B cell (primary cell): ENCODE results near the gene SLC35D2. TPM values are rescaled to one million over a fixed set of nuclear protein-coding genes. Genes with fewer than 3 reads are reported as not detected.

Experiments
- ATAC-seq: fragments of 200-7000 bp; cut with Tn5 transposase; one replicate; pipeline ENCODE4 v1.10.0; 2021; ENCODE audit warnings: low read depth, mild to moderate bottlenecking, moderate number of reproducible peaks, moderate library complexity
- CTCF ChIA-PET: fragments of 350-600 bp; sonication (Branson Sonifier 250); formaldehyde crosslinking; loops from one replicate; lab custom pipeline; 2021; ENCODE audit warnings: antibody characterized with exemption, inconsistent platforms; lab: Charles Lee
- POLR2A ChIA-PET: fragments of 350-600 bp; sonication (Branson Sonifier 250); formaldehyde crosslinking; loops from one replicate; lab custom pipeline; 2021; ENCODE audit warnings: antibody characterized with exemption; lab: Charles Lee
- DNase-seq: peaks from one replicate; pipeline ENCODE4 v3.0.0; 2013
- H2AFZ ChIP-seq: 2 replicates; pipeline ENCODE4 v1.6.1; 2012; ENCODE audit warnings: mild to moderate bottlenecking, low read depth, low read length; ENCODE audit not compliant: insufficient read depth, poor library complexity, severe bottlenecking
- H3K27ac ChIP-seq, 2 donors: 1 replicate in 1 of 2; 2 replicates in 1 of 2; pipeline ENCODE4 v1.5.1; 2012 to 2013; ENCODE audit warnings: low read length in 2 of 2, mild to moderate bottlenecking in 2 of 2, moderate library complexity in 1 of 2
- H3K27me3 ChIP-seq, 4 experiments: fragments of 200-600 bp in 1 of 4; sonication (generic) in 1 of 4; replicated peaks in 1 of 4; 1 replicate in 2 of 4; 2 replicates in 2 of 4; pipeline versions ENCODE4 v1.6.1 to v1.7.0; 2013 to 2016; ENCODE audit warnings: low read length in 3 of 4, mild to moderate bottlenecking in 2 of 4, mixed read lengths in 1 of 4, moderate library complexity in 1 of 4; ENCODE audit not compliant: insufficient read depth in 4 of 4, control insufficient read depth in 3 of 4; ENCODE audit errors: control extremely low read depth in 1 of 4
- H3K36me3 ChIP-seq, 2 experiments: replicated peaks in 1 of 2; 1 replicate in 1 of 2; 2 replicates in 1 of 2; pipeline versions ENCODE4 v1.6.1 to v1.7.1; 2013; ENCODE audit warnings: low read length in 1 of 2; ENCODE audit not compliant: insufficient read depth in 2 of 2, control insufficient read depth in 1 of 2; ENCODE audit errors: control extremely low read depth in 1 of 2, extremely low read depth in 1 of 2
- H3K4me1 ChIP-seq, 2 donors: fragments of 200-600 bp in 1 of 2; sonication (generic) in 1 of 2; 1 replicate in 1 of 2; 2 replicates in 1 of 2; pipeline versions ENCODE4 v1.5.1 to v1.6.1; 2013 to 2017; ENCODE audit warnings: low read length in 2 of 2; ENCODE audit not compliant: control insufficient read depth in 2 of 2, insufficient read depth in 2 of 2
- H3K4me2 ChIP-seq: replicated peaks from 2 replicates; pipeline ENCODE3; 2012; ENCODE audit warnings: mild to moderate bottlenecking, low read depth, low read length; ENCODE audit not compliant: poor library complexity, severe bottlenecking
- H3K4me3 ChIP-seq, 5 experiments: fragments of 200-600 bp in 1 of 5; sonication (generic) in 1 of 5; 1 replicate in 3 of 5; 2 replicates in 2 of 5; pipeline versions ENCODE4 v1.5.1 to v1.7.0; 2011 to 2016; ENCODE audit warnings: low read length in 4 of 5, mild to moderate bottlenecking in 4 of 5, low read depth in 2 of 5, control low read depth in 1 of 5, moderate library complexity in 1 of 5; ENCODE audit not compliant: insufficient read depth in 1 of 5; ENCODE audit errors: control extremely low read depth in 1 of 5, extremely low read depth in 1 of 5
- H3K79me2 ChIP-seq: fragments of 200-600 bp; sonication (generic); one replicate; pipeline ENCODE4 v1.6.0; 2016; ENCODE audit warnings: low read length; ENCODE audit not compliant: control insufficient read depth, insufficient read depth
- H3K9ac ChIP-seq: fragments of 200-600 bp; sonication (generic); 2 replicates; pipeline ENCODE4 v1.6.1; 2017; ENCODE audit warnings: mild to moderate bottlenecking, low read length, moderate library complexity
- H3K9me3 ChIP-seq, 3 donors: one replicate each; pipeline versions ENCODE4 v1.6.1 to v1.7.1; 2013; ENCODE audit warnings: low read length in 2 of 3; ENCODE audit not compliant: control insufficient read depth in 2 of 3, insufficient read depth in 1 of 3; ENCODE audit errors: control extremely low read depth in 1 of 3
- H4K20me1 ChIP-seq: 2 replicates; pipeline ENCODE4 v1.6.0; 2012; ENCODE audit warnings: mild to moderate bottlenecking, low read length; ENCODE audit not compliant: insufficient read depth, control insufficient read depth, poor library complexity, severe bottlenecking
- H3K27ac Mint-ChIP-seq: one replicate; pipeline ENCODE4 v1.8.0; 2021; ENCODE audit warnings: mixed read lengths
- H3K27me3 Mint-ChIP-seq: one replicate; pipeline ENCODE4 v1.8.0; 2021; ENCODE audit warnings: mixed read lengths
- H3K4me1 Mint-ChIP-seq: one replicate; pipeline ENCODE4 v1.8.0; 2021; ENCODE audit warnings: mixed read lengths
- H3K4me3 Mint-ChIP-seq: one replicate; pipeline ENCODE4 v1.8.0; 2021; ENCODE audit warnings: mixed read lengths
- H3K9me3 Mint-ChIP-seq: one replicate; pipeline ENCODE4 v1.8.0; 2022; ENCODE audit warnings: mixed read lengths; ENCODE audit not compliant: insufficient read depth
- EZH2 ChIP-seq: IDR thresholded peaks from 2 replicates; pipeline ENCODE4 v1.6.1; 2012; ENCODE audit warnings: borderline replicate concordance, low read depth, mild to moderate bottlenecking, moderate library complexity, low read length; ENCODE audit not compliant: insufficient read depth, poor library complexity, severe bottlenecking
- WGBS: methylation state at CpG from one replicate; pipeline ENCODE4 v1.1.5; 2013; ENCODE audit warnings: missing lambda C conversion rate; ENCODE audit not compliant: insufficient coverage; 5-methylcytosine and 5-hydroxymethylcytosine counted together
- intact Hi-C: fragments of 100-400 bp; cut with micrococcal nuclease; formaldehyde crosslinking; loops from one replicate; pipeline ENCODE4 v1.10.0; 2022
- polyA plus RNA-seq: library from polyadenylated mRNA; depleted of rRNA; stranded (reverse); fragments of >200 nt; gene quantifications from 2 replicates; pipeline ENCODE4 v1.2.3, GENCODE V29; 2012
- total RNA-seq, 2 donors: library from RNA; stranded (reverse); fragments of 120-200 nt in 1 of 2; gene quantifications; 1 replicate in 1 of 2; 2 replicates in 1 of 2; pipeline versions ENCODE4 v1.2.3 to v1.2.4, GENCODE V29; 2013 to 2022
- TF ChIP-seq, protein P1 (sequence below): fragments of 200-600 bp; IDR thresholded peaks from one replicate; pipeline ENCODE4 v1.8.0; 2022; ENCODE audit warnings: antibody characterized with exemption, mild to moderate bottlenecking

The SLC35D2 gene
- total and polyA plus RNA-seq, 2 donors (not counting 1 experiment from before 2014, with no cell fraction given): 5.1 to 13.6 TPM

DNA sequence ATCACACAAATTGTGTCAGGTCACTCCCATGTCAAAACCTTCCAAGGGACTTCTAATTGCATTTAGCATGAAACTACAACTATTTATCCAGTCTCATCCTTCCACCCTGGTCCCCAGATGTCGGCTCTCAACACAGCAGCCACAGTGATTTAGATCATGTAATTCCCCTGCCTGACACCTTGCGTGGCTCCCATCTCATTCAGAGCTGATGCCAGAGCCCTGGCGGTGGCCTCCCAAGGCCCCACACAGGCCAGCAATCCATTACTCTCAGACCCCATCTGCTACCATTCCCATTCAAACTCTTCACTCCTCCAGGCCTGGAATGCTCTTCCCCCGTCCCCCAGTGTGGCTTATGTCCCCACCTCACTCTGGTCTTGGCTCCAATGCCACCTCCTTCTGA is 2.4 kb downstream of the SLC35D2 start:
- no peaks in the 10 kb centered on the region for H3K79me2 ChIP-seq
- WGBS: 95% methylated on average over 4 of the region's 4 CpGs
- H3K36me3 ChIP-seq: no peaks in the 10 kb centered on the region
- no peak overlapping the region for H3K27ac ChIP-seq
- H3K4me3 ChIP-seq: no peak overlapping the region
- no peak for TF ChIP-seq EZH2
- TF ChIP-seq, protein P1, sequence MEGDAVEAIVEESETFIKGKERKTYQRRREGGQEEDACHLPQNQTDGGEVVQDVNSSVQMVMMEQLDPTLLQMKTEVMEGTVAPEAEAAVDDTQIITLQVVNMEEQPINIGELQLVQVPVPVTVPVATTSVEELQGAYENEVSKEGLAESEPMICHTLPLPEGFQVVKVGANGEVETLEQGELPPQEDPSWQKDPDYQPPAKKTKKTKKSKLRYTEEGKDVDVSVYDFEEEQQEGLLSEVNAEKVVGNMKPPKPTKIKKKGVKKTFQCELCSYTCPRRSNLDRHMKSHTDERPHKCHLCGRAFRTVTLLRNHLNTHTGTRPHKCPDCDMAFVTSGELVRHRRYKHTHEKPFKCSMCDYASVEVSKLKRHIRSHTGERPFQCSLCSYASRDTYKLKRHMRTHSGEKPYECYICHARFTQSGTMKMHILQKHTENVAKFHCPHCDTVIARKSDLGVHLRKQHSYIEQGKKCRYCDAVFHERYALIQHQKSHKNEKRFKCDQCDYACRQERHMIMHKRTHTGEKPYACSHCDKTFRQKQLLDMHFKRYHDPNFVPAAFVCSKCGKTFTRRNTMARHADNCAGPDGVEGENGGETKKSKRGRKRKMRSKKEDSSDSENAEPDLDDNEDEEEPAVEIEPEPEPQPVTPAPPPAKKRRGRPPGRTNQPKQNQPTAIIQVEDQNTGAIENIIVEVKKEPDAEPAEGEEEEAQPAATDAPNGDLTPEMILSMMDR: no peak
- no peaks in the 10 kb centered on the region for H4K20me1 ChIP-seq
- DNase-seq (no peak), ATAC-seq (no peak)
- Mint-ChIP-seq H3K9me3 (no peaks in the 10 kb centered on the region), H3K27ac (no peak overlapping the region), H3K4me1 (peaks cover 18% of the 10 kb centered on the region), H3K4me3 (no peak overlapping the region), H3K27me3 (no peaks in the 10 kb centered on the region)
- no peak overlapping the region for H3K4me2 ChIP-seq
- ChIA-PET POLR2A (interaction anchor here (0.6 kb wide), 1 partner anchor 34 kb away, joined by 5 read pairs; no protein-coding TSS in a partner anchor), CTCF (no interaction called here)
- H2AFZ ChIP-seq: no peak overlapping the region
- H3K4me1 ChIP-seq: peaks cover 7 to 10% of the 10 kb centered on the region in 2 donors
- peaks cover 0 to 4% (median 0%) of the 10 kb centered on the region in 4 experiments for H3K27me3 ChIP-seq
- H3K9me3 ChIP-seq: no peaks in the 10 kb centered on the region
- intact Hi-C loops: loop anchor here (5.0 kb wide), 1 partner anchor 36 kb away; the partner anchor contains the start of gene ZNF367
- H3K9ac ChIP-seq: no peak overlapping the region

DNA sequence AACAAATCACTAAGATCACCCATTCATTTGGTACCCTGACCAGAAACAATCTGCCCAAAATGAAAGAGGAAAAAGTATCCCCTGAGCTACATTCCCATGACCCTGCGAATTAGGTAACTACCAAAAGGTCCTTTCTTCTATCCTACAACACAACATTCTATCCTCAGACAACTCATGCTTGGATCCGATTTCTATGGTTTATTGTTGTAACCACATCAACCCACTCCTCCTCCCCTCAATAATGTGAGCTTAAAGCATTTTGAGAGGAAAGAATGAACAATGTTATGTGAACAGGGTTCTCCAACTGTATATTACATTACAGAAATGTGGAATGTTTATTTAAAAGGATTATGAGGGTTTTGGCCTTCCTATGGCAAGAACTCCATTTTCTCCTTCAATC is 4.0 kb downstream of the SLC35D2 start:
- POLR2A ChIA-PET: no interaction called here
- Mint-ChIP-seq H3K27ac (no peak overlapping the region), H3K27me3 (no peaks in the 10 kb centered on the region), H3K4me1 (peaks cover 18% of the 10 kb centered on the region), H3K9me3 (no peaks in the 10 kb centered on the region), H3K4me3 (no peak overlapping the region)
- H3K79me2 ChIP-seq: no peaks in the 10 kb centered on the region
- DNase-seq (no peak), ATAC-seq (no peak)
- H2AFZ ChIP-seq: no peak overlapping the region
- no peaks in the 10 kb centered on the region for H4K20me1 ChIP-seq
- no peaks in the 10 kb centered on the region for H3K36me3 ChIP-seq
- no peak overlapping the region for H3K4me2 ChIP-seq
- intact Hi-C loops: no loop called here
- H3K9ac ChIP-seq: no peak overlapping the region
- CTCF ChIA-PET: no interaction called here
- peaks cover 7 to 10% of the 10 kb centered on the region in 2 donors for H3K4me1 ChIP-seq
- H3K27ac ChIP-seq: no peak overlapping the region
- no peaks in the 10 kb centered on the region for H3K9me3 ChIP-seq
- TF ChIP-seq, protein P1: no peak
- H3K4me3 ChIP-seq: no peak overlapping the region
- H3K27me3 ChIP-seq: peaks cover 0 to 4% (median 0%) of the 10 kb centered on the region in 4 experiments
- no CpG with 5 or more reads among the region's 2 CpGs for WGBS
